Measurements from ENCODE around the gene CFAP100. TPM values are rescaled to one million over a fixed set of nuclear protein-coding genes. Genes with fewer than 3 reads are reported as not detected.

CFAP100 gene
- total RNA-seq, 1 donor from 2014 or later, result not detected

DNA sequence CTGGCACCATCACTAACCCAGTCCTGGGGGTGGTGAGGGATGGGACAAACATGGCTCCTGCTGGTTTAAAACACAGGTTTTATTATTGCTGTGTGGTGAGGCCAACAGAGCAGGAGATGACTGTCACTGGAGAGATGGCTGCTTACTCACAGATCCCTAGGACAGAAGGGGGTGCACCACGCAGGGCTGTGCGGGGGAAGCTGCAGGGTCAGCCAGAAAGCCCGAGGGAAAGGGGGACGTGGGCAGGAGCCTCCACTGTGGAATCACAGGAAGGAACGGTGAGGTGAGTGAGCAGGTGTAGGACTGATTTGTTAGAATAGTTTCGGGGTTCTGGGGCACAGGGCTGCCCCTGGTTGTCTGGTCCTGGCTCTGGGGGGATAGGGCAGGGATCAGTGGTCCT is 7.5 kb downstream of the CFAP100 start:
- DNase-seq (ENCODE audit: low read depth), result no peak
- no peak overlapping the region for H3K4me3 ChIP-seq (ENCODE audit: low read depth, low read length)
- TF ChIP-seq CTCF (conservative IDR thresholded peaks at IDR 0.05; ENCODE audit: low read depth, low read length), result no peak

GRCh38 chr3:126402666-126403302 is 8.1 kb downstream of the CFAP100 start:
- no peak for DNase-seq (ENCODE audit: low read depth)
- no peak for TF ChIP-seq CTCF (conservative IDR thresholded peaks at IDR 0.05; ENCODE audit: low read depth, low read length)
- H3K4me3 ChIP-seq (ENCODE audit: low read depth, low read length), result no peak overlapping the region

DNA sequence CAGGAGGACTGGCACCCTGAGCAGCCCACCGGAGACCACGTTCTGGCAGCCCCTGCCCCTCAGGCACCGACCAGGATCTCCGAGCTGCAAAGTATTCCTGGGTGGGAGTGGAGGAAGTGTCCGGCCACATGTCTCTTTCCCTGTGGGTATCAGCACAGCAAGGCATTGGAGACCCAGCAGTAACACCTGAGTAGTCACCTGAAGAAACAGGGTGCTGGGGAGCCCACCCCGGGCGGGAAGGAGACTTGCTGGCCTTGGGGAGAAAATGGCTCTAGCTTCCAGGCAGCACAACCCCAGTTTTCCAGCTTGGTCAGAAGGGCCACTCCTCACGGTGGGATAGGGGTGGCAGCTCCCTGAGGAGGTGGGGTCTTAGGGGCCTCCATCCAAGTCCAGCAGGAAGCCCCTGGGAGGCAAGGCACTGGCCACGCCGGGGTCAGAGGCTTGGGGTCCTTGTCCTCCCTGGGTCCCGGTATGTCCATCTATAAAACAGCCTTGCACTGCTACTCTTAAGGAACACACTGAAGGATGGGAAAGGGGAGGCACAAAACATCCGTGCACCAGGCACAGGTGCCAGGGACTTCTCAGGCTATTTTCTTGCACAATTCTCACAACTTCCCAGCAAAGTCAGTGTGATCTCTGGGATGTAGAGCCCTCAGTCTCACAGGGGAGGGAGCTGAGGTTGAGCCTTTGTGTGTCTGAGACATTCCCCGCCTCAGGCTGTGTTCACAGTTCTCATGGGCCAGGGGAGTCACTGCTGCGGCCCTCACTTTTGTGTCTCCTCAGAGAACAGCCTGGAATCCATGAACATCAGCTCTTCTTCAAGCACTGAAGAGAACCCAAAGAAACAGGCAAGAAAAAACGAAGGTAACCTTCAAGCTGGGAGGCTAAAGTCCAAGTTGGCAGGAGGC is 11.9 kb downstream of the CFAP100 start:
- DNase-seq (ENCODE audit: low read depth), result no peak
- no peak overlapping the region for H3K4me3 ChIP-seq (ENCODE audit: low read depth, low read length)
- TF ChIP-seq CTCF (conservative IDR thresholded peaks at IDR 0.05; ENCODE audit: low read depth, low read length), result no peak

DNA sequence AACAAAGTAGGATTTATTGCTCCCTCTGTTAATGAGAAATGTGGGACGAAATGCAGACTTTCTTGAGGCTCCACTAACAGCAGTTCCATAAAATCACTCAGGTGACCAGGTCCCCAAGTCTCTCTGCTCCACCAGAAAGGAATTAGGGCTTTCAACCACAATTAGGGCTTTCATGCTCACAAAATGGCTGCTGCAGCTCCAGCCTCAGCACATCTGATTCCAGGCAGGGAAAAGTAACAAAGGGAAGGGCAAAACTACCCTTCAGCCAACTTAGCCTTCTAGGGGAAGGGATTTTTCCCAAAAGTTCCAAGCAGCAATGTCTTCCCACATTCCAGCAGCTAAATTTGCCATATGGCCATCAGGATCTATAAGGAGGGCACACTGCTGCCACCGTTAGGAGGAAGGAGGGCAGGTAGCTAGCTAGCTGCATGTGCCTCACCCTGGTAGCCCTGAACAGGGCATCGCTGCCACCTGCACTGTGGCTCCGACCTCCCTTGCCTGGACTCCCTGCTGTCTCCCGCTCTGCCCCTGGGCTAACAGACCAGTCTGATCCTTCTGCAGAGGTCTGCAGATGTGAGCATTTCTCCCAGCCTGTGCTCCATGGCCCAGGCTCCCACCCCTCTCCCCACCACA is 12.8 kb downstream of the CFAP100 start:
- DNase-seq (ENCODE audit: low read depth), result no peak
- TF ChIP-seq CTCF (conservative IDR thresholded peaks at IDR 0.05; ENCODE audit: low read depth, low read length), result no peak
- no peak overlapping the region for H3K4me3 ChIP-seq (ENCODE audit: low read depth, low read length)

DNA sequence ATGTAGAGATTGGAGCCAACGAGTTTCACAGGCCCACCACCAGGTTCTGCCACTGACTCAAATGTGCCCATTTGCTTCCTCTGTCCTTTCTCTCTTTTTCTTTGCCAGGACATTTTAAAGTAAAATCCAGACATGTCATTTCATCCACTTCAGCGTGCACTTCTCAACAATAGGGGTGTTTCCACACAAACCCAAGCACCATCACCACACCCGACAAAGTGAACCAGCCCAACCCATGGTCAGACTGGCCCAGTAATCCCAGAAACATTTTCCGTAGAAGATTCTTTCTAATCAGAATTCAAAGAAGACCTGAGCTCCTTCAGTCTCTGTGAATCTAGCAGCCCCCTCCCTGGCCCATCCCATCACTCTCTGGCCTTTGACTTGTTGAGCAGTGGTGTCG is 13.4 kb downstream of the CFAP100 start:
- no peak for TF ChIP-seq CTCF (conservative IDR thresholded peaks at IDR 0.05; ENCODE audit: low read depth, low read length)
- no peak for DNase-seq (ENCODE audit: low read depth)
- H3K4me3 ChIP-seq (ENCODE audit: low read depth, low read length), result no peak overlapping the region

DNA sequence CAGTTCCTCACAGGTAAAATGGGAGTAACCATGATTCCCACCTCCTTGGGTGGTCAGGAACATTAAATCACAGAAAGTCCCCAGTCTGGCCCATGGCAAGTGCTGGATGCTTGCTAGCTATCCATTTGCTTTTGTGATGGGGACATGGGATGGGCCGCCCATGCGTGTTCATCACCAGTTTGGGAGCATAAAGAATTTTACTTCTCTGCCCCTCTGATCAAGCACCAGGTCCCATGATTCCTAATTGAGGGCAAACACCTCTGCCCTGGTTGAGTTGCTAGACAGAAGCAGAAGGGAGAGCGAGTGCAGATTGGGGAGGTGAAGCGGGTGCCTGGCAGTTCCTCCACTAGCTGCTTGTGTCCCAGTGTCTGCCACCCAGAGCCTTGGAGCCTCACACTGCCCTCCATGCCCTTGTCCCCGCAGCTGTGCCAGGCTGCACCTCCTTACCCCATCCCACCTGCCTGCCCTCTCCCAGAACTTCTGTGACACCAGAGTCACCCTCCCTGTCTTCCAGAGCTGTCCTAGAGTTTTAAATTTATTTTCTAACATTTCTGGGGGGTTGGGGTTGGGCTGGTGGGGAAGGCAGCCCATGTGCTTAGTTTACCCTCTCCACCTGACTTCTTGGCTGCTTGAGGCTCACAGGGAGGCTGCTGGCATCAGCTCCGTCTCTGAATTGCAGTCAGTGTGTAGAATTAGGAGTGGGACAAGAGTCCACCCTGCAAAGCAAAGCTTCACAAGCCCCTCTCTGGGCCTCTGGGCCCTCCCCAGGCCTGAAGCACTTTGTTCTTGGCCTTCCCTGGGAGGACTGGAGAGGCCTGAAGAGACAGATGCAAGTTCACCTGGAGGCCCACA is 18.4 kb downstream of the CFAP100 start:
- no peak for DNase-seq (ENCODE audit: low read depth)
- H3K4me3 ChIP-seq (ENCODE audit: low read depth, low read length), result no peak overlapping the region
- no peak for TF ChIP-seq CTCF (conservative IDR thresholded peaks at IDR 0.05; ENCODE audit: low read depth, low read length)

All from epithelial cell of proximal tubule (primary cell).